Neural progenitor cell (in vitro differentiated cells): ENCODE data around the gene ADCY9.

ENCODE experiments used
- CTCF ChIP-seq: fragments of 200-600 bp; sonication (generic); IDR thresholded peaks from 2 replicates; pipeline ENCODE4 v1.5.1; 2017; ENCODE audit warnings: antibody characterized with exemption, mild to moderate bottlenecking
- EZH2 ChIP-seq: fragments of 200-600 bp; sonication (generic); IDR thresholded peaks from 2 replicates; pipeline ENCODE4 v1.6.1; 2017; ENCODE audit warnings: antibody characterized with exemption, mild to moderate bottlenecking, moderate library complexity
- EZH2phosphoT487 ChIP-seq: fragments of 200-600 bp; sonication (generic); IDR thresholded peaks from 2 replicates; pipeline ENCODE4 v1.6.1; 2017; ENCODE audit warnings: antibody characterized with exemption

GRCh38 chr16:3987231-3987630 is 129.0 kb downstream of the ADCY9 start:
- TF ChIP-seq EZH2 (no peak), CTCF (no peak), EZH2phosphoT487 (no peak)
